Retinal pigment epithelial cell (primary cell): ENCODE measurements around the gene APP.

Experiments used
- DNase-seq: peaks from one replicate; pipeline ENCODE4 v3.0.0-alpha.2; 2010; ENCODE audit warnings: low read depth
- H3K4me3 ChIP-seq: 2 replicates; pipeline ENCODE4 v1.5.1; 2011; ENCODE audit warnings: mild to moderate bottlenecking, low read length, control low read depth, moderate library complexity
- TF ChIP-seq, protein P1 (sequence below): conservative IDR thresholded peaks from 2 replicates; pipeline ENCODE4 v1.5.1; 2011; ENCODE audit warnings: low read depth, low read length, control low read depth, inconsistent platforms

APP gene

DNA sequence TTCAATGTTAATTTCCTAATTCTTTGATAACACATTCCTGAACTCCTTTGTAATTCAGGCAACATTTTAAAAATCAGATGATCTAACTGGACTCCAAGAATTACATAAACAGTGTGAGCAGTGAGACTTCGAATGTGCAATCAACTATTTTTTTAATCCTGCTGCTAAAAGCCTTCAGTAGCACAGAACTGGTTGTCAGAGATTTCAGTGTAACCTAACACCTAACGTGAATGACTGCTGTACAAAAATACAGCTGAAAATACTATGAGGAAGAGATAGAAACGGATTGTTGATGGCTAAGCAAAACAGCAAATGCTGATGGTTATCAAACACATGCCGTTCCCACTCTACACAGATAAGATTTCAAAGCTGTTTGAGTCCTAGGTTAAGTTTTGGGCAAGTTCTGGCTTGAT, 46.1 kb downstream of the APP start:
- H3K4me3 ChIP-seq, result no peak overlapping the region
- TF ChIP-seq, protein P1, sequence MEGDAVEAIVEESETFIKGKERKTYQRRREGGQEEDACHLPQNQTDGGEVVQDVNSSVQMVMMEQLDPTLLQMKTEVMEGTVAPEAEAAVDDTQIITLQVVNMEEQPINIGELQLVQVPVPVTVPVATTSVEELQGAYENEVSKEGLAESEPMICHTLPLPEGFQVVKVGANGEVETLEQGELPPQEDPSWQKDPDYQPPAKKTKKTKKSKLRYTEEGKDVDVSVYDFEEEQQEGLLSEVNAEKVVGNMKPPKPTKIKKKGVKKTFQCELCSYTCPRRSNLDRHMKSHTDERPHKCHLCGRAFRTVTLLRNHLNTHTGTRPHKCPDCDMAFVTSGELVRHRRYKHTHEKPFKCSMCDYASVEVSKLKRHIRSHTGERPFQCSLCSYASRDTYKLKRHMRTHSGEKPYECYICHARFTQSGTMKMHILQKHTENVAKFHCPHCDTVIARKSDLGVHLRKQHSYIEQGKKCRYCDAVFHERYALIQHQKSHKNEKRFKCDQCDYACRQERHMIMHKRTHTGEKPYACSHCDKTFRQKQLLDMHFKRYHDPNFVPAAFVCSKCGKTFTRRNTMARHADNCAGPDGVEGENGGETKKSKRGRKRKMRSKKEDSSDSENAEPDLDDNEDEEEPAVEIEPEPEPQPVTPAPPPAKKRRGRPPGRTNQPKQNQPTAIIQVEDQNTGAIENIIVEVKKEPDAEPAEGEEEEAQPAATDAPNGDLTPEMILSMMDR, result no peak
- peak; percentile 79 for DNase-seq

DNA sequence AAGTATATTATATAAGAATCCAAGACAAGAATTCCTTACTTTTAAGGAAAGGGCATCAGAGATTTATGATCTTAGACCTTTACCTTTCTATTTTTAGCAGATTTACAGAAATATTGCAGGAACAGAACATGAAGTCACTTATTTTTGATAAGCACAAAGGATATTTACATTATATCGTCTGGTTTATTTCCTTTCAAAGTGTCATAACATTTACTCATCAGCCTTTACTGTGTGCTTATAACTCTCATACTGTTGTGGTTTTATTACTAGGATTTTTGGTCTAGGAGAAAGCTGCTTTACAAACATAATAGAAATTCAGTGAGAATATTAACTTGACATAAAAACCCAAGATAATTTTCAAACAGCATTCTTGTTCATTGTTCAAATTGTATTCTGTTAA, 47.6 kb downstream of the APP start:
- no peak for DNase-seq
- H3K4me3 ChIP-seq, result no peak overlapping the region
- TF ChIP-seq, protein P1, result no peak

DNA sequence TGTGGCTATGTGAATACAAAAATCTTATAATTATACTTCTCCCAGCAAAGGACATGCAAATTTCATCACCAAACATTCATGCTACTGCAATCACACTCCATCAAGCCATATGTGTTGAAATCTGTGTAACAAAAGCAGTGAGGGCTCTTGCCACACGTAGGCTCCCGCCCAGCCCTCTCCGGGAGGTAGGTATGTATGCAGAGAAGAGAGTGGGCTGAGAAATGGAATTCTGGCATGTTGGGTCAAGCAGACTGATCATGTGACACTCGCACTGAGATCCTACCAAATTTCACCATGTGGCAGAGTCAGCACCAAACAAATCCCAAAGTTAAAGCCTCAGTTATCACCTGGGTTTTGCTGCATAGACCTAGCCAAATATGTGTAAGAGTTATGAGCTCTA, 49.7 kb downstream of the APP start:
- TF ChIP-seq, protein P1, result no peak
- no peak overlapping the region for H3K4me3 ChIP-seq
- no peak for DNase-seq

DNA sequence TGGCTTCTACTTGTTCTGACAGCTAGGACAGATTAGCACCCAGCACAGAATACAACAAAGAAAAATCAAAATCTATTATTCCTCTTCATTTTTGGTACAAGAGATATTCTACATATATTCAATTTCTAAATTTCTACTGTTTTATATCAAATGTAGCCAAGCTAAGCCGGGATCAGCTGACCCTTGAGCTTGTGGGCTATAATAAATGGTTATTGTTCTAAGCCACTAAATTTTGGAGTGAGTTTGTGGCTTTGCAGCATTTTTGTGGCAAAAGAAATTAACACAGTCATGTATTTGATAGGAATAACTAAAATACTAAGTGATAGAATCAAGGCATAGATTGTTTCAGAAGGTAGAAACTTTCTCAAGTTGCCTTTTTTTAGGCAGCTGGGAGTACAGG, 50.7 kb downstream of the APP start:
- no peak overlapping the region for H3K4me3 ChIP-seq
- TF ChIP-seq, protein P1, result no peak
- no peak for DNase-seq

DNA sequence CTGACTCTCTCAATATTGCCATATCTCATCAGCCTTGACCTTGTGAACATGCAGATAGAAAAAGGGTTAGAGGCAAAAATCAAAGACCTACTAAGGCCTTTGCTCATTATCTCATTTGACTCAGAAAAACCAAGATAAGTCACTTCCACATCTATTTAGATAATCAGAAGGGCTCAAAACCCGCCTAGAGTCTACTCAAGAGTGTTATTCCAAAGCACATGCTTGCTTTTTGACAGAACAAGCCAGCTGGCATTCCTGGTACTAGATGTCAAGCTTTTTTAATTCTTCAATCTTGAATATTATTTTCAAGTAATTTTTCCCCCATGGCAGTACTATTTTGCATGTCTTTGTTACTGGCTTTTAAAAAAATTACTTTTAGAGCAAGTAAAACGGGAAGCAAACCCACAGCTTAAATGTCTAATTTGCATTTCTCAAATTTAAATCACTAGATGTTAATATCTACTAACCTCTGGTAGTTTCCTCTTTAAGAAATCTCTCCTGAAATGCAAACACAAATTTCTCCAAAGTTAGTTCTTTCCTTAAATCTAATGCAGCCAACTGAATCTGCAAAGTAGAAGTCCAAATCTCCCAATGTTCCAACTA, 51.5 kb downstream of the APP start:
- no peak for DNase-seq
- TF ChIP-seq, protein P1, result no peak
- no peak overlapping the region for H3K4me3 ChIP-seq

DNA sequence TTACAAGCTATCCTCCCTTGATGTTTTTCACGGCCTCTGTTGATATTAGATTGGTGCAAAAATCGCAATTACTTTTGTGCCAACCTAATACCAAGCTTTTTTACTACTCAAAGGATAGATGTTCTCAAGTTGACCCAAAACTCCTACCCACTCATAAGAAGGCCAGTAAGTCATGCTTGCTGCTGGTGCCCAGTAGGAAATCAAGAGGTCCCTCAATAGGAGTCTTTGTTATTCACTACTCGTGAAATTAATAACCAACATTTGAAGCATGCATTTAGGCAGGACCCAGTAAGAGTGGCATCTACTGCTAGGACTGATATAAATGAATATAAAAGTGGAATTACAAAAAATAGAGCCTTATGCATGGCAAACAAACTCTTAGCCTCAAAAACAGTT, 52.6 kb downstream of the APP start:
- no peak for DNase-seq
- H3K4me3 ChIP-seq, result no peak overlapping the region
- TF ChIP-seq, protein P1, result no peak

DNA sequence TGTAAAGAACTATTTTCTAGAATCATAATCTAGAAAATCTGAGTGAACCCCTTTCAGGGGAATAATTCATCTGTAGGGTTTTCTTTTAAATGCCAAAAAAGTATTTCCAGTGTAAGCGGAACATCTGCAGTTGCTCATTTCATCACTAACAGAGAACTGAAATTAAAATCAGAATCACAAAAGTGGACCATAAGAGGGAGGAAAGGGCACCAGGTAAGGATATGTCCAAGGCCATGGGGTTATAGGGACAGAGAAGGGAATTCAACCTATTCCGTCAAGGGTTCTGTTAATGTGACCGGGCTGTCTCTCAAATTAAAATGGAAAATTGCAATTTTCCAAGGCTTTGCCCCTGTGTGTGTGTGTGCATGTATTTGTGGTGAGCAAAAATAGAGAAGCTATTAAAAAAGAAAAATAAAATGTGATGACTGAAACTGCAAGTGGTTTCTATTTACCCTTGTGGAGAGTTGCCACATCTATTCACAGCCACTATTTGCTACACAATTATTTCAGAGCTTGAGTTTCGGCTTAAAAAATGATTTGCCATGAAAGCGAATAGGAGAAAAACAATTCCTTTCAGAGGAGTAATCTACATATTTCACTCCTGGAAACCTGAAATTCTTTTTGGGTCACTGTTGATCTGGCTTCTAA, 53.1 kb downstream of the APP start:
- TF ChIP-seq, protein P1, result no peak
- no peak for DNase-seq
- H3K4me3 ChIP-seq, result no peak overlapping the region
